Liver (tissue), 9 donors: ENCODE data around the gene PWWP2B. TPM values are rescaled to one million over a fixed set of nuclear protein-coding genes. Genes with fewer than 3 reads are reported as not detected.

Experiments used
- DNase-seq: peaks from one replicate; pipeline ENCODE4 v3.0.0-alpha.2; 2017; ENCODE audit warnings: low spot score
- H3K27ac ChIP-seq, 2 donors: one replicate each; pipeline ENCODE4 v1.7.0; 2013; ENCODE audit warnings: inconsistent platforms in 2 of 2, low read length in 2 of 2, control low read depth in 1 of 2, low read depth in 1 of 2, mild to moderate bottlenecking in 1 of 2
- H3K27me3 ChIP-seq, 4 donors: one replicate each; pipeline versions ENCODE4 v1.6.1 to v1.7.0; 2013; ENCODE audit warnings: low read length in 3 of 4, inconsistent platforms in 1 of 4, mild to moderate bottlenecking in 1 of 4, moderate library complexity in 1 of 4; ENCODE audit not compliant: control insufficient read depth in 4 of 4, insufficient read depth in 4 of 4
- H3K36me3 ChIP-seq, 4 donors: one replicate each; pipeline versions ENCODE4 v1.6.1 to v1.7.0; 2013; ENCODE audit warnings: low read length in 3 of 4, mild to moderate bottlenecking in 3 of 4, low read depth in 1 of 4, moderate library complexity in 1 of 4; ENCODE audit not compliant: control insufficient read depth in 4 of 4, insufficient read depth in 3 of 4
- H3K4me1 ChIP-seq, 4 donors: one replicate each; pipeline versions ENCODE4 v1.6.1 to v1.7.0; 2013; ENCODE audit warnings: low read length in 3 of 4, mild to moderate bottlenecking in 3 of 4, moderate library complexity in 1 of 4; ENCODE audit not compliant: control insufficient read depth in 4 of 4, insufficient read depth in 4 of 4
- H3K4me3 ChIP-seq, 3 donors: one replicate each; pipeline versions ENCODE4 v1.6.1 to v1.7.0; 2013; ENCODE audit warnings: low read length in 3 of 3, control low read depth in 1 of 3, low read depth in 1 of 3, mild to moderate bottlenecking in 1 of 3
- H3K9ac ChIP-seq, 2 donors: one replicate each; pipeline ENCODE4 v1.7.0; 2013; ENCODE audit warnings: low read length in 2 of 2, mild to moderate bottlenecking in 2 of 2, moderate library complexity in 2 of 2, control low read depth in 1 of 2, low read depth in 1 of 2
- H3K9me3 ChIP-seq, 4 donors: one replicate each; pipeline versions ENCODE4 v1.6.1 to v1.7.0; 2013; ENCODE audit warnings: low read length in 3 of 4; ENCODE audit not compliant: control insufficient read depth in 4 of 4
- EGR1 ChIP-seq, 2 donors: IDR thresholded peaks; 2 replicates each; pipeline ENCODE4 v1.6.1; 2016 to 2018; ENCODE audit warnings: antibody characterized with exemption in 2 of 2, low read depth in 2 of 2
- FOXA1 ChIP-seq: IDR thresholded peaks from 2 replicates; pipeline ENCODE4 v1.6.1; 2016; ENCODE audit warnings: antibody characterized with exemption
- GABPA ChIP-seq, 2 donors: IDR thresholded peaks in 1 of 2; conservative IDR thresholded peaks in 1 of 2; 2 replicates each; pipeline ENCODE4 v1.6.1; 2016; ENCODE audit warnings: antibody characterized with exemption in 2 of 2, mild to moderate bottlenecking in 1 of 2, moderate library complexity in 1 of 2
- HNF4A ChIP-seq, 2 donors: conservative IDR thresholded peaks; 2 replicates each; pipeline ENCODE4 v1.6.1; 2016; ENCODE audit warnings: antibody characterized with exemption in 2 of 2, mild to moderate bottlenecking in 2 of 2
- NR2F2 ChIP-seq: IDR thresholded peaks from 2 replicates; pipeline ENCODE4 v1.6.1; 2016; ENCODE audit warnings: antibody characterized with exemption
- RXRA ChIP-seq, 2 donors: IDR thresholded peaks; 2 replicates each; pipeline ENCODE4 v1.6.1; 2017 to 2018; ENCODE audit warnings: antibody characterized with exemption in 2 of 2, mild to moderate bottlenecking in 1 of 2
- SP1 ChIP-seq: IDR thresholded peaks from 2 replicates; pipeline ENCODE4 v1.6.1; 2018; ENCODE audit warnings: antibody characterized with exemption, mild to moderate bottlenecking
- TAF1 ChIP-seq: conservative IDR thresholded peaks from 2 replicates; pipeline ENCODE4 v1.6.1; 2016; ENCODE audit warnings: antibody characterized with exemption, mild to moderate bottlenecking
- YY1 ChIP-seq: IDR thresholded peaks from 2 replicates; pipeline ENCODE4 v1.6.1; 2016; ENCODE audit warnings: antibody characterized with exemption, mild to moderate bottlenecking
- WGBS: extraction: QIAGEN DNeasy Blood & Tissue Kit; methylation state at CpG from one replicate; pipeline ENCODE4 v1.1.7; 2013; 5-methylcytosine and 5-hydroxymethylcytosine counted together
- polyA plus RNA-seq, 2 donors: library from polyadenylated mRNA; stranded (reverse) in 1 of 2; unstranded in 1 of 2; fragments of 200-250 nt in 1 of 2; fragments of >200 nt in 1 of 2; fragmentation: Nextera tagmentation in 1 of 2; extraction: Ambion mirVana in 1 of 2; gene quantifications; one replicate each; pipeline versions ENCODE4 v1.2.1 to v1.2.3, GENCODE V29; 2013 to 2015
- total RNA-seq, 2 donors: library from RNA; depleted of rRNA; stranded (reverse); fragments of >200 nt; gene quantifications; one replicate each; pipeline ENCODE4 v1.2.3, GENCODE V29; 2014
- TF ChIP-seq, protein P1 (sequence below): IDR thresholded peaks from 2 replicates; pipeline ENCODE4 v1.6.1; 2016; ENCODE audit warnings: antibody characterized with exemption
- TF ChIP-seq, protein P2 (sequence below): IDR thresholded peaks from 2 replicates; pipeline ENCODE4 v1.6.1; 2016; ENCODE audit warnings: antibody characterized with exemption
- TF ChIP-seq, protein P3 (sequence below): fragments of 150-350 bp; IDR thresholded peaks from 2 replicates; pipeline ENCODE4 v1.5.1; 2017; ENCODE audit warnings: improper control_type of control experiment, low read depth, low read length; ENCODE audit not compliant: missing input control
- TF ChIP-seq, protein P4 (sequence below): IDR thresholded peaks from 2 replicates; pipeline ENCODE4 v1.6.1; 2016; ENCODE audit warnings: antibody characterized with exemption, mild to moderate bottlenecking
- donor health status: healthy.
- donor health status: healthy.
- donor health status: healthy.
- donor health status: healthy.
- donor health status: healthy.

Gene PWWP2B
- total and polyA plus RNA-seq, 4 donors: 0.75 to 4.2 (median 3.6) TPM

DNA sequence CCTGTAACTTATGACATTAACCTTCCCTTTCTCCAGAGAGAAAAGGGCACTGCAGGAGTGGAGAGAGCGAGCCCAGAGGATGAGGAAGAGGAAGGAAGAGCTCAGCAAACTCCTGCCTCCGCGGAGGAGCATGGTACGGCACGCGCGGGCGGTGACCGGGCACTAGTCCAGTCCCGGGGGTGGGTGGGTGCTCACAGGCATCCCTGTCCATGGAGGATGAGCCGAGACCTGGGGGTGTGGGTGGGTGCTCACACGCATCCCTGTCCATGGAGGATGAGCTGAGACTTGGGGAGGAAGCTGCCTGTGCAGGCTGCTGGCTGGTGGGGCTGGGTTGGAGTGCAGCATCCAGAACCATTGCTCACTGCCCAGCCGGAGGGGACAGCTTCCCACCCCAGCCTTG lies 41.2 kb upstream of the PWWP2B start:
- WGBS: 91% methylated on average over 13 of the region's 13 CpGs
- TF ChIP-seq SP1 (no peak), RXRA (IDR thresholded peaks at IDR 0.05) (no peak), HNF4A (conservative IDR thresholded peaks at IDR 0.05) (no peak), EGR1 (IDR thresholded peaks at IDR 0.05; ENCODE audit: low read depth in 2 of 2) (no peak), GABPA (IDR thresholded peaks at IDR 0.05 in 1 of 2, conservative IDR thresholded peaks at IDR 0.05 in 1 of 2) (no peak), TAF1 (no peak), YY1 (no peak), NR2F2 (no peak)
- TF ChIP-seq, protein P1, sequence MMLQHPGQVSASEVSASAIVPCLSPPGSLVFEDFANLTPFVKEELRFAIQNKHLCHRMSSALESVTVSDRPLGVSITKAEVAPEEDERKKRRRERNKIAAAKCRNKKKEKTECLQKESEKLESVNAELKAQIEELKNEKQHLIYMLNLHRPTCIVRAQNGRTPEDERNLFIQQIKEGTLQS: no peak
- TF ChIP-seq, protein P2, sequence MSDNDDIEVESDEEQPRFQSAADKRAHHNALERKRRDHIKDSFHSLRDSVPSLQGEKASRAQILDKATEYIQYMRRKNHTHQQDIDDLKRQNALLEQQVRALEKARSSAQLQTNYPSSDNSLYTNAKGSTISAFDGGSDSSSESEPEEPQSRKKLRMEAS: no peak
- TF ChIP-seq, protein P3, sequence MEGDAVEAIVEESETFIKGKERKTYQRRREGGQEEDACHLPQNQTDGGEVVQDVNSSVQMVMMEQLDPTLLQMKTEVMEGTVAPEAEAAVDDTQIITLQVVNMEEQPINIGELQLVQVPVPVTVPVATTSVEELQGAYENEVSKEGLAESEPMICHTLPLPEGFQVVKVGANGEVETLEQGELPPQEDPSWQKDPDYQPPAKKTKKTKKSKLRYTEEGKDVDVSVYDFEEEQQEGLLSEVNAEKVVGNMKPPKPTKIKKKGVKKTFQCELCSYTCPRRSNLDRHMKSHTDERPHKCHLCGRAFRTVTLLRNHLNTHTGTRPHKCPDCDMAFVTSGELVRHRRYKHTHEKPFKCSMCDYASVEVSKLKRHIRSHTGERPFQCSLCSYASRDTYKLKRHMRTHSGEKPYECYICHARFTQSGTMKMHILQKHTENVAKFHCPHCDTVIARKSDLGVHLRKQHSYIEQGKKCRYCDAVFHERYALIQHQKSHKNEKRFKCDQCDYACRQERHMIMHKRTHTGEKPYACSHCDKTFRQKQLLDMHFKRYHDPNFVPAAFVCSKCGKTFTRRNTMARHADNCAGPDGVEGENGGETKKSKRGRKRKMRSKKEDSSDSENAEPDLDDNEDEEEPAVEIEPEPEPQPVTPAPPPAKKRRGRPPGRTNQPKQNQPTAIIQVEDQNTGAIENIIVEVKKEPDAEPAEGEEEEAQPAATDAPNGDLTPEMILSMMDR: no peak
- TF ChIP-seq, protein P4, sequence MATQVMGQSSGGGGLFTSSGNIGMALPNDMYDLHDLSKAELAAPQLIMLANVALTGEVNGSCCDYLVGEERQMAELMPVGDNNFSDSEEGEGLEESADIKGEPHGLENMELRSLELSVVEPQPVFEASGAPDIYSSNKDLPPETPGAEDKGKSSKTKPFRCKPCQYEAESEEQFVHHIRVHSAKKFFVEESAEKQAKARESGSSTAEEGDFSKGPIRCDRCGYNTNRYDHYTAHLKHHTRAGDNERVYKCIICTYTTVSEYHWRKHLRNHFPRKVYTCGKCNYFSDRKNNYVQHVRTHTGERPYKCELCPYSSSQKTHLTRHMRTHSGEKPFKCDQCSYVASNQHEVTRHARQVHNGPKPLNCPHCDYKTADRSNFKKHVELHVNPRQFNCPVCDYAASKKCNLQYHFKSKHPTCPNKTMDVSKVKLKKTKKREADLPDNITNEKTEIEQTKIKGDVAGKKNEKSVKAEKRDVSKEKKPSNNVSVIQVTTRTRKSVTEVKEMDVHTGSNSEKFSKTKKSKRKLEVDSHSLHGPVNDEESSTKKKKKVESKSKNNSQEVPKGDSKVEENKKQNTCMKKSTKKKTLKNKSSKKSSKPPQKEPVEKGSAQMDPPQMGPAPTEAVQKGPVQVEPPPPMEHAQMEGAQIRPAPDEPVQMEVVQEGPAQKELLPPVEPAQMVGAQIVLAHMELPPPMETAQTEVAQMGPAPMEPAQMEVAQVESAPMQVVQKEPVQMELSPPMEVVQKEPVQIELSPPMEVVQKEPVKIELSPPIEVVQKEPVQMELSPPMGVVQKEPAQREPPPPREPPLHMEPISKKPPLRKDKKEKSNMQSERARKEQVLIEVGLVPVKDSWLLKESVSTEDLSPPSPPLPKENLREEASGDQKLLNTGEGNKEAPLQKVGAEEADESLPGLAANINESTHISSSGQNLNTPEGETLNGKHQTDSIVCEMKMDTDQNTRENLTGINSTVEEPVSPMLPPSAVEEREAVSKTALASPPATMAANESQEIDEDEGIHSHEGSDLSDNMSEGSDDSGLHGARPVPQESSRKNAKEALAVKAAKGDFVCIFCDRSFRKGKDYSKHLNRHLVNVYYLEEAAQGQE: no peak
- H3K9me3 ChIP-seq: no peaks in the 10 kb centered on the region
- no peaks in the 10 kb centered on the region for H3K4me1 ChIP-seq
- peaks cover 0 to 3% (median 0%) of the 10 kb centered on the region in 4 donors for H3K36me3 ChIP-seq
- no peaks in the 10 kb centered on the region for H3K27me3 ChIP-seq
- no peak for DNase-seq
- no peak overlapping the region for H3K4me3 ChIP-seq
- no peak overlapping the region for H3K27ac ChIP-seq
- no peak overlapping the region for H3K9ac ChIP-seq

DNA sequence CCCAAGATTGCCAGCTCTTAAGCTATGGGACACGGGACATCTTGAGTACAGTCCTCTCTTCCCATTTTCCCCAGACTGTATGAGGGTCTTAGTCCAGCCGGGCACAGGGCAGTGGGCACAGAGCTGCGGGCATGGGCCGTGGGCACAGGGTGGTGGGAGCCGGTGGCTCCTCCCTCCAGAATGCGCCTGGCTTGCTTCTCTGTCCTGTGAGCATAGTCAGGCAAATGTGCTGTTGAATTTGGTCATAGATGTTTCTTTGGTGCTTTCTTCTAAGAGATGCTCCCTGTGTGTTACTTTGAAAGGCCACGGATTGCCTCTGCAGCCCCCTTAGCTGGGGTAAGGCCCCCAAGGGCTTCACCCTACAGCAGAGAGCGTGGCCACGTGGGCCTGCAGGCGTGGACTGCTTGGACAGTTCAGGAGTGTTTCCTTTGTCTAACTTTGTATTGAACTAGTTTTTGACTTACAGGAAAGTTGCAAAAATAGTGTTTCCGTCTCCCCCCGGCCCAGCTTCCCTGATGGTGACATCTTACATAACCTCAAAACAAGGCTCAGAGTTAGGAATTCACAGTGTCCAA lies 40.3 kb upstream of the PWWP2B start:
- H3K4me1 ChIP-seq: no peaks in the 10 kb centered on the region
- H3K36me3 ChIP-seq: peaks cover 0 to 3% (median 0%) of the 10 kb centered on the region in 4 donors
- DNase-seq: no peak
- 94% methylated on average over 12 of the region's 12 CpGs for WGBS
- TF ChIP-seq, protein P2: no peak
- TF ChIP-seq TAF1 (no peak), FOXA1 (no peak), YY1 (no peak), SP1 (no peak)
- TF ChIP-seq, protein P3: no peak
- no peaks in the 10 kb centered on the region for H3K27me3 ChIP-seq
- H3K9me3 ChIP-seq: no peaks in the 10 kb centered on the region
- no peak overlapping the region for H3K4me3 ChIP-seq
- no peak overlapping the region for H3K27ac ChIP-seq
- no peak overlapping the region for H3K9ac ChIP-seq
